ENCODE results near the gene FANCM.

DNA sequence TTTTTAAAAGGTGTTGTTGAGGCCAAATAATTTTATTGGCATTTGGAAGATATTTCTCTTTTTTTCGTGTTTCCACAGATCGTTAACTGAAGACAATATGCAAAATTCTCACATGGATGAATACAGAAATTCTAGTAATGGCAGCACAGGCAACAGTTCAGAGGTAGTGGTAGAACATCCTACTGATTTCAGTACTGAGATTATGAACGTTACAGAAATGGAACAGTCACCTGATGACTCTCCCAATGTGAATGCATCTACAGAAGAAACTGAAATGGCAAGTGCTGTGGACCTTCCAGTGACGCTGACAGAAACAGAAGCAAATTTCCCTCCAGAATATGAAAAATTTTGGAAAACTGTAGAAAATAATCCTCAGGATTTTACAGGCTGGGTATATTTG is 40.6 kb upstream of the FANCM start:
- TF ChIP-seq EP300 (IDR thresholded peaks at IDR 0.05) = no peak
- TF ChIP-seq, protein P1, sequence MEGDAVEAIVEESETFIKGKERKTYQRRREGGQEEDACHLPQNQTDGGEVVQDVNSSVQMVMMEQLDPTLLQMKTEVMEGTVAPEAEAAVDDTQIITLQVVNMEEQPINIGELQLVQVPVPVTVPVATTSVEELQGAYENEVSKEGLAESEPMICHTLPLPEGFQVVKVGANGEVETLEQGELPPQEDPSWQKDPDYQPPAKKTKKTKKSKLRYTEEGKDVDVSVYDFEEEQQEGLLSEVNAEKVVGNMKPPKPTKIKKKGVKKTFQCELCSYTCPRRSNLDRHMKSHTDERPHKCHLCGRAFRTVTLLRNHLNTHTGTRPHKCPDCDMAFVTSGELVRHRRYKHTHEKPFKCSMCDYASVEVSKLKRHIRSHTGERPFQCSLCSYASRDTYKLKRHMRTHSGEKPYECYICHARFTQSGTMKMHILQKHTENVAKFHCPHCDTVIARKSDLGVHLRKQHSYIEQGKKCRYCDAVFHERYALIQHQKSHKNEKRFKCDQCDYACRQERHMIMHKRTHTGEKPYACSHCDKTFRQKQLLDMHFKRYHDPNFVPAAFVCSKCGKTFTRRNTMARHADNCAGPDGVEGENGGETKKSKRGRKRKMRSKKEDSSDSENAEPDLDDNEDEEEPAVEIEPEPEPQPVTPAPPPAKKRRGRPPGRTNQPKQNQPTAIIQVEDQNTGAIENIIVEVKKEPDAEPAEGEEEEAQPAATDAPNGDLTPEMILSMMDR (IDR thresholded peaks at IDR 0.05) = no peak

Data from tibial nerve (tissue), 4 donors.